GM18517 (cell line): ENCODE data around the gene NRSN2.
A peak's percentile ranks its signal among the peaks of the same experiment; 100 is the strongest.
"Not testable (repeated sequence)": the region's sequence is repeated elsewhere in the genome, so short reads cannot be mapped to it uniquely, and the experiment has no call there.

Source experiments
- ATAC-seq: cut with Tn5 transposase; IDR thresholded peaks from one replicate; pipeline ENCODE4 v1.9.1; 2021; ENCODE audit warnings: mild to moderate bottlenecking, moderate library complexity; ENCODE audit not compliant: unreplicated experiment

NRSN2 gene

DNA sequence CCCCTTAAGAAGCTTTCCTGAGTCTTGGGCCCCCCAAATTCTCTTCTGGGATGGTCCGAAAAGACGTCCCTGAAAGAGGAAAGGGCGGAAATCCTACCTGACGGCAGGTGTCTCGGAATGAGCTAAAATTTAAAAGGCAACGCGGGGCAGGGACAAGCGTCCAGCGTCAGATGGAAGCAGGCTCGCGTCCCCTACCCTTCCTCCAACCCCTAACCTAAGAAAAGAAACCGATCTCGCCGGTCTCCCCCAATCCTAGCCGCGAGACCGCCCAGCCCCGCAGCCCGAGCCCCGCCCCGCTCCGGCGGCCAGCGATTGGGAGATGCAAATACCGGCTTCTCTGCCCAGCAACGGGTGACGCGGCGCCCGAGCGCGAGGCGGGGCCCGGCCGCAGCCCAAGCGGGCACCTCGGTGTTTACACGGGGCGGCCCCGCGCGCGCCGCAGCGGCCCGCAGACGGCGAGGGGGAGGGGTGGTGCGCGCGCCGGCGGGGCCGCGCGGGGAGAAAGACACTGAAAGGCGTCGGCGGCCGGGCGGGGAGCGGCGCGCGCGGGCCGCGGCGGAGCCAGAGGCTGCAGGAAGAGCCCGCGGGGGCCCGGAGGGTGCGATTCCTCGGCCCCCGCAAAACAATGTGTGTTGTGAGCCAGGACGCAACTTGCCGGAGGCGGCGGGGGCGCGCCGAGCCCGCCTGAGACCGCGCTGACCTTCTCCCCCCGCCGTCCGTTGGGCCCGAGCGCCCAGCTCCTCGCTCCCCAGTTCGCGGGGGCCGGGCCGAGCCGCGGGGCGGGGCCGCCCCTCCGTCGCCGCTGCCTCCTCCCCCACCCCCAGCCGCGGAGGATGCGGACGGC lies 21.6 kb upstream of the NRSN2 start, which contains the start of gene SOX12:
Gene SOX12, plus strand, starts transcription at position 508 of the 844 bp plus-strand sequence. CDS start 373 bp downstream, outside the sequence.
- ATAC-seq = peak; percentile 67

DNA sequence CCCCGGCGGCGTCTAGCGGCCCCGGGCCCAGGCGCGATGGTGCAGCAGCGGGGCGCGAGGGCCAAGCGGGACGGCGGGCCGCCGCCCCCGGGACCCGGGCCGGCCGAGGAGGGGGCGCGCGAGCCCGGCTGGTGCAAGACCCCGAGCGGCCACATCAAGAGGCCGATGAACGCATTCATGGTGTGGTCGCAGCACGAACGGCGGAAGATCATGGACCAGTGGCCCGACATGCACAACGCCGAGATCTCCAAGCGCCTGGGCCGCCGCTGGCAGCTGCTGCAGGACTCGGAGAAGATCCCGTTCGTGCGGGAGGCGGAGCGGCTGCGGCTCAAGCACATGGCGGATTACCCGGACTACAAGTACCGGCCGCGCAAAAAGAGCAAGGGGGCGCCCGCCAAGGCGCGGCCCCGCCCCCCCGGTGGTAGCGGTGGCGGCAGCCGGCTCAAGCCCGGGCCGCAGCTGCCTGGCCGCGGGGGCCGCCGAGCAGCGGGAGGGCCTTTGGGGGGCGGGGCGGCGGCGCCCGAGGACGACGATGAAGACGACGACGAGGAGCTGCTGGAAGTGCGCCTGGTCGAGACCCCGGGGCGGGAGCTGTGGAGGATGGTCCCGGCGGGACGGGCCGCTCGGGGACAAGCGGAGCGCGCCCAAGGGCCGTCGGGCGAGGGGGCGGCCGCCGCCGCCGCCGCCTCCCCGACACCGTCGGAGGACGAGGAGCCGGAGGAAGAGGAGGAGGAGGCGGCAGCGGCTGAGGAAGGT lies 20.8 kb upstream of the NRSN2 start:
- ATAC-seq = no peak

DNA sequence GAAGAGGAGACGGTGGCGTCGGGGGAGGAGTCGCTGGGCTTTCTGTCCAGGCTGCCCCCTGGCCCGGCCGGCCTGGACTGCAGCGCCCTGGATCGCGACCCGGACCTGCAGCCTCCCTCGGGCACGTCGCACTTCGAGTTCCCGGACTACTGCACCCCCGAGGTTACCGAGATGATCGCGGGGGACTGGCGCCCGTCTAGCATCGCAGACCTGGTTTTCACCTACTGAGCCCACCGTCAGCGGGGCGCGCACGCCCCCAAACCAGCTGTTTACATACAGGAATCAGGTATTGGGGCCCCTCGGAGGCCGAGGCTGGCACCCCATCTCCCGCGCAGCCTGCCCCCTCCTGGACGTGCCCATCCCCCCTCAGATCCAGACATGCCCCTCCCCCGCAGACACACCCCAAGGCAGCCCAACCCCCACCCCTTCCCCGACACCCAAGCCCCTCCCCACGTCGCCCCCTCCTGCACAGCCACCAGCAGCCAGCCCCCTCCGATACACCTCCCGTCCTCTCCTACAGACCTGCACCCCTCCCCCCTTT lies 20.2 kb upstream of the NRSN2 start:
- ATAC-seq = no peak

DNA sequence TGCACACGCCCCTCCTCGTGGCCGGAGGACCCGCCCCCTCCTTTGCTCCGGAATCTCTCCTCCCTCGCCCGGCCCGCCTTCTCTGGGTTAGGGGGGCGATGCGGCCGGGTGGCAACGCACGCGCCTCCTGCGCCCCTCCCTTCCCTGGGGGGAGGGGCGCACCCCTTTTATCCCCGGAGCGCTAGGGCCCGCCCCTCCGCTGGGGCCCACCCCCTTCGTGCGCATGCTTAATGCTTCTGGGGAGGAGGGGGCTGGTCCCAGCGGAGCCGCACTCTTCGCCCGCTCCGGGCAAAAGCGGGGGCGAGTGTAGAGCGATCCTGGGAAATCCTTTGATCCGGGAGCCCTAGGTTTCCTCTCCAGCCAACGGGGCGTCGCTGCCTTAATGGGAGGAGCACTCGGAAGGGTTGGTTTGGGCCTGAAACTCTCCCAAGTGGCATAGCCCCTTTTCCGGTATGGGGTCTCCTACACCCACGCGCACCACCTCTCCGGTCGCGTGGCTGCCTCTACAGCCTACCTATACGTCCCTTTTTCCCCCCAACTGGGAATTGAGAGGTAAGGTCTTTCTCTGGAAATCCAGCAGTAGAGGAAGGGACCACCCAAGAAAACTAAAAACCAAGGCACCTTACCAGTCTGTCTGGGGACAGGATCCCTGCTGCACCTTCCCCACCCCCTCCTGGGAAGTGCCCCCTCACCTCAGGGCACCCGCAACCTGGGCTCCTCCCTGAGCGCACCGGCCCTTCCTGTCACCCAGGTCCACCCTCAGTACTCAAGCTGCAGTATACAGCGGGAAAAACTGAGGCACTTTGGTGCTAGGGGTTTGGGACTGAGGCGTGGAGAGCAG lies 19.5 kb upstream of the NRSN2 start:
- no peak for ATAC-seq

DNA sequence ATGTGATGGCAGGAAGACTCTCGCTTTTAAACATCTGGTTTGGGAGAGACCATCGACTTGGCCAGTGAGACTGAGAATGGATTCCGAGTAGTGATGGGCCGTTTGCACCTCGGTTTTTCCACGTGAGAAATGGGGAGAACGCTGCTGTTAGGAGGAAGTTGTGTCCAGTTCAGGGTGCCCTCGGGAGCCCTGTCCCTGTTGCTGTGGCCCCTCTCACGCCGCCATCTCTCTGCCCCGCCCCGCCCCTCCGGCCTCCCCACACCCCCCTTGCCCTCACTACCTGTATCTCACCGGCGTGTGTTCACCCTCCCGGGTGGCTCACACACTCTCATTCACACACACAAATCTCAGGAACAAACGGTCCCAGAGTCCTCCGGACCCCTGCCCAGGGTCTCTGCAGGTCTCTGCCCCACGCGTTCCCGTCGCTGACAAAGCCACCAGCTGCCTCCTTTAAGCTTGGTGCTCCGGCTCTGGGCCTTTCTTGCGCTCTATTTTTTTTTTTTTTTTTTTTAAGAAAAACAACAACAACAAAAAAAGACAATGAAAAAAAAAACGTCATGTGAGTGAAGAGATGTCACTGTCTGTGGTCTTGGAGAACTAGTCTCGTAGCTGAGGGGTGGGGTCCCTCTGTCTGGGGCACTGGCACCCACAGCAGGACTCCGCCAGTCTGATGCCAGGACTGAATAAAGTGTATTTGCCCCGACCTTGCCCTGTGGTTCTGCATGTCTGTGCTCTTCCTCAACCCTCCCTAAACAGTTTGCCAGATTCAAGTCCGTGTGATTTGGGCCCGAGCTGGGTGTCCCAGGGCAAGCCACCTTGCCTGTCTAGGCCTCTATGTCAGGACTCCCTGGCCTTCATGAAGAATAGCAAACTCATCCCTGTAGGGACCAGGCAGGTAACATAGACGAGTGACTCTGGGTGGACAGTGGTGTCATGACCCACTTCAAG lies 18.6 kb upstream of the NRSN2 start:
- no peak for ATAC-seq

GRCh38 chr20:328975-329695 lies 17.8 kb upstream of the NRSN2 start:
- no peak for ATAC-seq

DNA sequence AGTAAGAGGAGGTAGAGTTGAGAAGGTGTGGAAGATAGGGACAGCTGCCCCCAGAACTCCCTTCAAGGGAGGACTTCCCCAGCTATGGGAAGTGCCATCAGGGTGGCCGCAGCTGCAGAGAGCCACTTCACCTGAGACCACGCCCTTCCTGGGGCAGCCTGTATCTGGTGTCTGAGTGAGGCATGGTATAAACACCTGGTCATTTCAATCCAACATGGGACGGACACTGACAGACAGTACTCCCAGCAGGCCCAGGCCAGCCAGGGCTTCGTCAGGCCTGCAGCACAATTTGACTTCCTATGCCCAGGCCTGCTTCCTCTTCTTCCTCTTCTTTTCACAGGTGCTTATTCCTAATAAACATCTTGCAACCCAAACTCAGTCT lies 17.1 kb upstream of the NRSN2 start:
- ATAC-seq = no peak

GRCh38 chr20:330233-331149 lies 16.4 kb upstream of the NRSN2 start:
- ATAC-seq = no peak

DNA sequence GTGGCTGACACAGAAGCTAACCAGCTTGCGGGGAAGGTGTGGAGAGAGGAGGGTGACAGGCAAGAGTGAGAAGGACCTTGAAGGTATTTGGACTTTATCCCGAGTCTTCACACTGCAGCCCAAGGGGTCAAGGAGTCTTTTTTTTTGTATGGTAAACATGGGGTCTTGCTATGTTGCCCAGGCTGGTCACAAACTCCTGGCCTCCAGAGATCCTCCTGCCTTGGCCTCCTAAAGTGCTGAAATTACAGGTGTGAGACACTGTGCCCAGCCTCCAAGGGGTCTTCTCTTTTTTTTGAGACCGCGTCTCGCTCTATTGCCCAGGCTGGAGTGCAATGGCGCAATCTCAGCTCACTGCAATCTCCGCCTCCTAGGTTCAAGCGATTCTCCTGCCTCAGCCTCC lies 12.3 kb upstream of the NRSN2 start:
- no peak for ATAC-seq

DNA sequence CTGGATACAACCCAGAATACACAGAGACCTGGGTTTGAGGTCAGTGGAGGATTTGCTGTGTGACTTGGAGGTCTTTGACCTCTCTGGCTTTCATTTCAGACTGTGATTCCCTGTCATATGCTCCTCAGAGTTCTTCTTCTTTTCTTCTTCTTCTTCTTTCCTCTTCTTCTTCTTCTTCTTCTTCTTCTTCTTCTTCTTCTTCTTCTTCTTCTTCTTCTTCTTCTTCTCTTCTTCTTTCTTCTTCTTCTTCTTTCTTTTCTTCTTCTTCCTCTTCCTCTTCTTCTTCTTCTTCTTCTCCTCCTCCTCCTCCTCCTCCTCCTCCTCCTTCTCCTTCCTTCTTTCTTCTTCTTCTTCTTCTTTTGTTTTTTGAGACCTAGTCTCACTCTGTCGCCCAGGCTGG lies 10.9 kb upstream of the NRSN2 start:
- not testable (repeated sequence) for ATAC-seq

DNA sequence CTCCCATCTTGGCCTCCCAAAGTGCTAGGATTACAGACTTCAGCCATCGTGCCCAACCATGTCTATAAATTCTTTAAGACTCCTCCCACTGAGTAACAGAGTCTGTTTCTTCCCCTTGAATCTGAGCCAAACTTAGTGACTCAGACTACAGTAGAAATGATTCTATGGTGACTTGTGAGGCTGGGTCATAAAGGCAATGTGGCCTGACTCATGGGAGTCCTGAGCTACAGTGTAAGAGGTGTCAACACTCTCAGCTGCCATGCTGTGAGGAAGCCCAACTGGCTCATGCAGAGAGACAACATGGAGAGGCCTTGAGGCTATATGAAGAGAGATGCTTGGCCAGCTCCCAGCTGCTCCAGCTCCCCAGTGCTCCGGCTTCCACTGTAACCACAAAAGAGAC lies 5.2 kb upstream of the NRSN2 start:
- ATAC-seq = no peak

GRCh38 chr20:343107-343506 lies 3.8 kb upstream of the NRSN2 start:
- no peak for ATAC-seq

DNA sequence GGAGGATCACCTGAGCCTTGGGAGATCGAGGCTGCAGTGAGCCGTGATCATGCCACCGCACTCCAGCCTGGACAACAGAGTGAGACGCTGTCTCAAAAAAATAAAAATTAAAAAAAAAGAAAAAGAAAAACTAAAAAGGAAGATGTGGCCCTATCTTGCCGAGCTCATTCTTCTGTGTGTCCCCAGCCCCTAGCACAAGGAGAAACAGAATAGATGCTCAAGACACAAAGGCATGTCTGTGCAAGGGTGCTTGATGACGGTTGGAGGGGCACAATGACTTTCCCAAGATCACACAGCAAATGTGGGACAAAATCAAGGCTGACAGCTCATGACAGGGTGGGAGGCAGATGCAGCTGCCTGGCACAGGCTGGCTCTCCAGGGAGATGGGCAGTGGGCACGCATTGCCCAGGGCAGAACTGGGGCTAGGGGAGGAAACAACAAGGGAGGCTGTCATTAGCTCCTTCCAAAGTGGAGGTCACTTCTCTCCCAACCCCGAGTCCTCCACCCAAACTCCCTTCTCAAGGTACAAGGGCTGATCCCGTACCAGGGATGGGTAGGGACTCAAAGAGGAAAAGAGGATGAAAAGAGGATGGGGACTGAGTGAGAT lies 775 bp upstream of the NRSN2 start:
- no peak for ATAC-seq

DNA sequence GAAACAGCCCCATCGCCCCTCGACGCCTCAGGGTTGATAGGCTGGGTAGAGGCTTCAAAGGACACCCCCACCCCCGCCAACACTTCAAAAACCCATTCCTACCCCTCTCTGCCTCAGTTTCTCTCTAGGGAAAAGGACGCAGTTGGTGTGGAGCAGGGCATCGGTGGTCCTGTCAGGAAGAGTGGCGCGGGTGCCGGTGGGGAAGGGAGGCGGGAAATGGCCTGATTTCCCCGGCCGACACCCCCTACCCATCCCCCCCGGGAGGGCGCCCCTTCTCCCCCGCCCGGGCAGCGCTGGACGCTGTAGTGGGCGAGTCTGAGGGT lies 367 bp downstream of the NRSN2 start:
- no peak for ATAC-seq

DNA sequence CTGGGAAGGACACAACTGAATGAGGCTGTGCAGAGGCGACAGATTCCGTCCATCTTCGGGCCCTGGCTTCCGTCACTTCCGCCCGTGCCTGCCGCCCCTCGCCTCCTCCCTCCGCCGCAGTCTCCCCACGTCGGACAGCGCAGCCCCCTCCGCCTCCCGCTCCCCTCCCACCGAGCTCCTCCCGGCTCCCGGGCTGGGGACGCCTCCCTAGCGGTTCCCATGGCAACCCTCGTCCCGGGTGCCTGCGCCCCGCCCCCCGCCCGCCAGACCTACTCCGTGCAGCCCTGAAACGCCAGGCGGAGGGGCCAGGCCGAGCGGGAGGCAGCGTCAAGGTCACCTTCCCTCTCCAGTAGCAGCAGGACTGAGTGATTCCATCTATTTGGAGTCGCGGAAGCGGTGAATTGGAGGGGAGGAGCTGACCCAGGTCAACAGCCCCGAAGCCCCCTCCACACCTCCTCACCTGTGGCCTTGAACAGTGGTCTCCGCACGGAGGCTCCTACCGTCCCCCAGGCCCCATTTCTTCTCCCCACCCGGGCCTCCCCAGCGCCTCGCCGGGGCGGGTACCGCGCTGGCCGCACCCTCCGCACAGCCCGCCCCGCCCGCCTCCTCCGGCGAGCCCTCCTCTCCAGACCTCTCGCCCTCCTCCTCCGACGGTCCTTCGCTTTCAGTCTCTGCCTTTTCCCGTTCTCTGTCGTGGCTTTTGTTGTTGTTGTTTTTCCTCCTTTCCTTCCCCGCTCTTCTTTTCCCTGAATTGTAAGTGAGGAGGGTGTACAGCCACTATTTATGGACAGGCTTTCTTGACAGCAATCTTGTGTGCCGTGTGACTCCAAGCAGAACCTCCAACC lies 951 bp downstream of the NRSN2 start:
- peak; percentile 55 for ATAC-seq

DNA sequence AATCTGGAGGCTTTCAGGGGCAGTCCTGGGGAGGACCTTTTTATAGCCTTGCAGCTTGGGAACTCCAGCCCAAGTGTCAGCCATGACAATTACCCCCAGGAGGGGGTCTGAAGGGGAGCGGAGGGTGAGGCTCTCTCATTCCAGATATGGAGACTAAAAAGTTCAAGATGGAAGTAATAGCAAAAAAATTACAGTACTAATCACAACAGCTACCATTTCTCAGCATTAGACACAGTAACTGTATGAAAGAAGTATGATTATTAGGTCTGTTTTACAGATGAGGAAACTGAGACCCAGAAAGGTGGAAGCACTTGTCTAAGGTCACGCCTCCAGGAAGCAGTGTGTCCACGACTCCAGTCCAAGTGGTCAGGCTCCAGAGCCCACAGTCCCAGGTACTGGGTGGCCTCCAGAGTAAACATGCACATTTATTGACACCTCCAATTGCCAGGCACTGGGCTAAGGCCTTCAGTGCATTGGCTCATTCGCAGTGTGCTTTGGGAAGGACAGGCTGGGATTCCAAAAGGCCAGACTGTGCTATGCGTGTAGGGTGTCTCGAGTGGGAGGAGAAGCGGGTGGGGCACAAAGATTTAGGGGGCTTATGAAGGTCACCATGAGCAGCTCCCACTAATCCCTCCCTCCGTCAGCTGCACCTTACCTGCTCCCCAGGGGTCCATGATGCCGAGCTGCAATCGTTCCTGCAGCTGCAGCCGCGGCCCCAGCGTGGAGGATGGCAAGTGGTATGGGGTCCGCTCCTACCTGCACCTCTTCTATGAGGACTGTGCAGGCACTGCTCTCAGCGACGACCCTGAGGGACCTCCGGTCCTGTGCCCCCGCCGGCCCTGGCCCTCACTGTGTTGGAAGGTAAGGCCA lies 2.3 kb downstream of the NRSN2 start:
- no peak for ATAC-seq
